ENCODE results near the gene TSN.

DNA sequence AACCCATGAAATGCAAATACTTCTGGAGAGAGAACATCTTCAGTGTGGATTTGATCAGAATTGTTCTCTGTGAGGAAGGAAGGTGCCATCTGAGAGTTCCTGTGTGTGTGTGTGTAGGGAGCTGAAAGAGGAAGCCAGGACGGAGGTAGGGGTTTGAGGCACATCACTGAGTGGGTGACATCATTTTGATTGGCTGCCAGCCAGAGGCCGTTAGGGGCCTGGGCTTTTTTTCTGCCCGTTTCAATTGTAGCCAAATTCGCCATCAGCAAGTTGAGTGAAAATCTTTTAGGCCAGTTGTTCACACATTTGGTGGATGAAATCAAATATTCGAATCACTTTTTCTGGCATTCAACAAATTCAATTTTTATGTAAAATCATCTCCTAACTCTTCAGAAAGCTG, 48.9 kb downstream of the TSN start:
- TF ChIP-seq POLR2A (IDR thresholded peaks at IDR 0.05) (no peak), CTCF (IDR thresholded peaks at IDR 0.05) (no peak)
